EH (cell line): ENCODE results near the gene DHX30.
"Not testable (repeated sequence)": the region's sequence is repeated elsewhere in the genome, so short reads cannot be mapped to it uniquely, and the experiment has no call there.

Experiments
- DNase-seq: peaks from one replicate; pipeline ENCODE4 v3.0.0-alpha.2; 2015; ENCODE audit warnings: low read depth

Gene DHX30, protein sequence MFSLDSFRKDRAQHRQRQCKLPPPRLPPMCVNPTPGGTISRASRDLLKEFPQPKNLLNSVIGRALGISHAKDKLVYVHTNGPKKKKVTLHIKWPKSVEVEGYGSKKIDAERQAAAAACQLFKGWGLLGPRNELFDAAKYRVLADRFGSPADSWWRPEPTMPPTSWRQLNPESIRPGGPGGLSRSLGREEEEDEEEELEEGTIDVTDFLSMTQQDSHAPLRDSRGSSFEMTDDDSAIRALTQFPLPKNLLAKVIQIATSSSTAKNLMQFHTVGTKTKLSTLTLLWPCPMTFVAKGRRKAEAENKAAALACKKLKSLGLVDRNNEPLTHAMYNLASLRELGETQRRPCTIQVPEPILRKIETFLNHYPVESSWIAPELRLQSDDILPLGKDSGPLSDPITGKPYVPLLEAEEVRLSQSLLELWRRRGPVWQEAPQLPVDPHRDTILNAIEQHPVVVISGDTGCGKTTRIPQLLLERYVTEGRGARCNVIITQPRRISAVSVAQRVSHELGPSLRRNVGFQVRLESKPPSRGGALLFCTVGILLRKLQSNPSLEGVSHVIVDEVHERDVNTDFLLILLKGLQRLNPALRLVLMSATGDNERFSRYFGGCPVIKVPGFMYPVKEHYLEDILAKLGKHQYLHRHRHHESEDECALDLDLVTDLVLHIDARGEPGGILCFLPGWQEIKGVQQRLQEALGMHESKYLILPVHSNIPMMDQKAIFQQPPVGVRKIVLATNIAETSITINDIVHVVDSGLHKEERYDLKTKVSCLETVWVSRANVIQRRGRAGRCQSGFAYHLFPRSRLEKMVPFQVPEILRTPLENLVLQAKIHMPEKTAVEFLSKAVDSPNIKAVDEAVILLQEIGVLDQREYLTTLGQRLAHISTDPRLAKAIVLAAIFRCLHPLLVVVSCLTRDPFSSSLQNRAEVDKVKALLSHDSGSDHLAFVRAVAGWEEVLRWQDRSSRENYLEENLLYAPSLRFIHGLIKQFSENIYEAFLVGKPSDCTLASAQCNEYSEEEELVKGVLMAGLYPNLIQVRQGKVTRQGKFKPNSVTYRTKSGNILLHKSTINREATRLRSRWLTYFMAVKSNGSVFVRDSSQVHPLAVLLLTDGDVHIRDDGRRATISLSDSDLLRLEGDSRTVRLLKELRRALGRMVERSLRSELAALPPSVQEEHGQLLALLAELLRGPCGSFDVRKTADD

DNA sequence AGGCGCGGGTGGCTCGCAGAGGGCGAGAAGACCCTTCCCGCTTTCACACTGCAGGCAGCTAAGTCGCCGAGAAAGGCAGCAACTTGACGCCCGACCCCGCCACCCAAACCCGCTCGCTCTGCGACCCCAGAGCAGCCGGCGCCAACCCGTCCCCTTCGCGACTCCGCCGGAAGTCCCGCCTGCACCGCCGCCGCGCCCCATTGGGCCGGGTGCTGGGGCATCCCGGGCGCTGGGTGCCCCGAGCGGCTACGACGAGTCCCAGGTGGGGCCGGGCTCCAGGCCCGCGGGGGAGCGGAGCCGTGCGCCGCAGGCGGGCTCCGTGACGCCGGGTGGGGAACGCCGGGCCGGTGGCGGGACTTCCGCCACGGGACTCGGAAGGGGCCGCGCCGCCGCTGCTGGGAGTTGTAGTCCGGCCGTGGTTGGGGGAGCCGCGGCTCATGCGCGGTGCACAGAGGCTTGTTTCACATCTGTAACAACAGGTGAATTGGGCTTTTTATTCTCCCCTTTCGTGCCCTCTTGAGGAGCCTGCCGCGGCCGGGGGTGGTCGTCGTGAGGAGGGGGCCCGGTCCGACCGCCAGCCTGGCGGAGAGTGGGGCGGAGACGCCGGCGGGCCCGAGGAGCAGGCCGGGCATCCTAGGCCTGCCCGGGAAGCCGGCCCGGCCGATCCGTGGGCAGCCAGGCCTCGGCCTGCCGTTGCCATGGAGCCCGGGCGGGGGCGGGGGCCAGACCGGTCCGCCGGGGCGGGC, at the start of gene DHX30:
Gene DHX30, plus strand, starts transcription at position 405 of the 746 bp plus-strand sequence. CDS start 7,546 bp downstream, outside the sequence.
- DNase-seq = peak; percentile 87

DNA sequence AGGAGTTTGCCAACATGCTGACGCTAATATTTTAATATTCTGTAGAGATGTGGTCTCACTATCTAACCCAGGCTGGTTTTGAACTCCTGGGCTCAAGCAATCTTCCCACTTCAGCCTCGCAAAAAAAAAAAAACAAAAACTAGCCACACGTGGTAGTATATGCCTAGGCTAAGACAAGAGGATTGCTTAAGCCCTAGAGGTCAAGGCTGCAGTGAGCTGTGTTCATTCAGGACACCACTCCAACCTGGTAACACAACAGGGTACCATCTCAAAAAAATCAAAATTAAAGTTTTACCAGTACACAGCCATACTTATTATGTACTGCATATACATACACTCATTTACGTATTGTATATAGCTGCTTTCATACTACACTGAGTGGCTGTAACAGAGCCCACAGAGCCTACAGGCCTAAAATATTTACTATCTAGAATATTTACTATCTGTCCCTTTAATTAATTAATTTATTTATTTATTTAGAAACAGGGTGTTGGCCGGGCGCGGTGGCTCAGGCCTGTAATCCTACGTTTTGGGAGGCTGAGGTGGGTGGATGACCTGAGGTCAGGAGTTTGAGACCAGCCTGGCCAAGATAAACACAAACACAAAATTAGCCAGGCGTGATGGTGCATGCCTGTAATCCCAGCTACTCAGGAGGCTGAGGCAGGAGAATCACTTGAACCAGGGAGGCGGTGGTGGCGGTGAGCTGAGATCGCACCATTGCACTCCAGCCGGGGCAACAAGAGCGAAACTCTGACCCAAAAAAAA, 44.5 kb upstream of the DHX30 start:
- no peak for DNase-seq

- DNase-seq = not testable (repeated sequence)
These were observed 42.7 kb upstream of the DHX30 start for GRCh38 chr3:47760207-47760606.

DNA sequence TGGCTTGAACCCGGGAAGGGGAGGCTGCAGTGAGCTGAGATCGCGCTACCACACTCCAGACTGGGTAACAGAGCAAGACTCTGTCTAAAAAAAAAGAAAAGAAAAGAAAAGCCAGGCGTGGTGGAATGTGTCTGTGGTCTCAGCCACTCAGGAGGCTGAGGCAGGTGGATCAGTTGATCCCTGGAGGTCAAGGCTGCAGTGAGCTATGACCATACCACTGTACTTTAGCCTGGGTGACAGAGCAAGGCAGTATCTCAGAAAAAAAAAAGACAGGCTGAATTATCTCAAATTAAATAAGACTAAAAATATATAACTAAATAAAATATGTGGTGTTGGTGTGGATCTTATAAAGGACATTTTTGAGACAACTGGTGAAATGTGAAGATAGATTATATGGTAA, 41.9 kb upstream of the DHX30 start:
- DNase-seq = no peak

DNA sequence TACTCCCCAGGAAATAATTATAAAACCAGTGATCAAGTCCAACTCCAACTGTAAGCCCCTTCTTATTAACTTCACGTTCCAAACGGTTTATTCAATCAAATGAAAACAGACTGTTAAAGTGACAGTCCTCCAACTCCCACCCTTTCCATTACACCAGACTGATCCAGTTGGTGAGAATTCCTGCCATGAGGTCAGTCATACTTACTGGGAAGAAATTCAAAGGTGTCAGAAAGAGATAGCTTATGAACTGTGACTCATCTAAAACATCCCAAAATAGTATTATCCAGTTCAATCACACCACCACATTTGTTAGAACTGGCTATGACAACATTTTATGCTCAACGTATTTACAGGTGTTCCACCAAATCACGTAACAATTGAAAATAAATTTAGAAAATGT, 40.7 kb upstream of the DHX30 start:
- DNase-seq = peak; percentile 43

DNA sequence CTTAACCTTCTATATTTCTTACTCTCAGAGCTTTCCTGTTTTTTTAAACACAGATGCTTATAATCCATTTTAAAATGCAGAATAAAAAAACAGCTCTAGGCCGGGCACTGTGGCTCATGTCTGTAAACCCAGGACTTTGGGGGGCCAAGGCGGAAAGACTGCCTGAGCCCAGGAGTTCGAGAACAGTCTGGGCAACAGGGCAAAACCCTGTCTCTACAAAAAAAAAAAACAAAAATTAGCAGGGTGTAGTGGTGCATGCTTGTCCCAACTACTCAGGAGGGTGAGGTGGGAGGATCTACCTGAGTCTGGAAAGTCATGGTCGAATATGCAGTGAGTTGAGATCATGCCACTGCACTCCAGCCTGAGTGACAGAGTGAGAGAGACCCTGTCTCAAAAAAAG, 36.8 kb upstream of the DHX30 start:
- no peak for DNase-seq

DNA sequence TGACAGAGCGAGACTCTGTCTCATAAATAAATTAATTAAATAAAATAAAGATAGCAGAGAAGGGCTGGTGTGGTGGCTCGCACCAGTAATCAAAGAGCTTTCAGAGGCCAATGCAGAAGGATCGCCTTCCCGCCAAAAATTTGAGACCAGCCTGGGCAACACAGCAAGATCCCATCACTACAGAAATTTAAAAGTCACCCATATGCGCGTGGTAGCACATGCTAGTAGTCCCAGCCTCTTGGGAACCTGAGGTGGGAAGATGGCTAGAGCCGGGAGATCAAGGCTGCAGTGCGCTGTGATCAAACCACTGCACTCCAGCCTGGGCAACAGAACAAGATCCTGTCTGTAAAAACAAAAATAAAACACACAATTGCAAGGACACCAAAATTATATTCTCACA, 30.9 kb upstream of the DHX30 start:
- DNase-seq = no peak

- DNase-seq = no peak
These were observed 30.1 kb upstream of the DHX30 start for GRCh38 chr3:47772788-47773187.

GRCh38 chr3:47778746-47779145, 24.2 kb upstream of the DHX30 start:
- no peak for DNase-seq

DNA sequence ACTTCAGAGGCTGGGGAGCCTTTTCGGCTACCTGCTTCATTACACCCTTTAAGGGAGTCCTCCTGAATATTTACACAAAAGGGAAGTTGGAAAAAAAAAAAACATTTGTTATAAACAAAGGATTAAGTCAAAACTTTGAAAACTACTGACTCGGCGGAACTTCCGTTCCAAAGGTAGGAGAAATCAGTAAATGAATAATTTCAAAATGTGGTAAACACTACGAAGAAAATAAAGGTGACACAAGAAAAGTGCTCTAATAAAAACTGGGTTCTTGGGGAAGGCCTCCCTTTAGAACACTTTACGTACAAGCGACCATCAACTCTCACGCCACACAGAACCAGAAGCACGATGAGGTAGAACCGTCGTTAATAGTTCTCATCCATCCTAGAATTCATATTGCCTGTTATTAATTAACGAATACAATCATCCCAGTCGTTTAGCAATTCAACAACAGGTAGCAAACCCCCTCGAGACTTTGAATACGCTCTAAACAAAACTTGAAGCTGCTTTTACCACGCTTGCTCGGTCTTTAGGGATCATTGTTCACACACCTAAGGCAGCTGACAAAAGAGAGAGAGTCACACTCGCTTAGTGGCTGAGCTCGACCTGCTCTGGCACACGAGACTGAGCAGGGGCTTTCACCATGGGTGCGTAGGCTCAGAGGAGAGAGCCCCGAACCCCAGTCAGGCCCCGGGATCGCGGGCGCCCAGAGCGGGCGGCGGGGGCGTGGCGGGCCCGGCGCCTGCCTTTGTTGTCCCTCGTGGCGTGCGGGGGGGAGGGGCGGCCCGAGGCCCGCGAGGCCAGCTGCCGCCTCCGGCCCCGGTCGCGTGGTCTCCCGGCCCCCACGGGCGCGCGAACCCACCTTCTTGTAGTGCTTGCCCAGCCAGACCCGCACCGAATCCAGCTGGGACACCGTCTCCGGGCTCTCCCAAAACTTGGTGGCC, 21.9 kb upstream of the DHX30 start:
- peak; percentile 45 for DNase-seq

DNA sequence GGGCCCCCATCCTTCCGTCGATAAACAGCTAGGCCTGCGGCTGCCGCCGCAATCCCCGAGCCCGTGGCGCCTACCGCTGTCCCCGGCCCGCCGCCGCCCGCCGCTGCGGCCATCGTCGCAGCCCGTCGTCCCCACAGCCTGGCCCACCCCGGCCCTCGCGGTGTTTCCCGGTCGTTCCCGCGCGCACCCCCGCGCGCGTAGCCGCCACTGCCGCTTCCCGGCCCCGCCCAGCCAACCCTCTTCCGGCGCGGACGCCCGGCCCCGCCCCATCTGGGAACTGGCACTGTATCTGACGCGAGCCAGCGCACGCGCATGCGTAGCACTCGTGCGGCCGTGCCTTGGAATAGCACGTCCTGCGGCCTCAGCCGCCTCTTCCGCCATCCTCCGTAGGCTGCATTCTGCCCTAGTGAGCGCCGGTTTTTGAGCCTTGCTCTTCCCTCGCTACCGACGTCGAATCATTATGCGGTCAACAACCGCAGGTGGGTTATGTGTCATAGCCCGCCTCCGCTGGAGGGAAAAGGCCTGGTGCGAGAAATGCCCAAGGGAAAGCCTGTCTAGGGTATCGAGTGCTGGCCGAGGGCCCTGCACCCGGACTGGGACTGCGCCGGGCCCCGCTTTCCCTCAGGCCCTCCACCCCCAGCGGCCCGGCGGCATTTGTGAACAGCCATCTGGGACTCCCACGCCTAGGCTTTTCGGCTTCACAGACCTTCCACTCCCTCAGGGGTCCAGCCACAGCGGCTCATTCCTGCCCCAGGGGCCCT, 21.1 kb upstream of the DHX30 start, which contains the start of gene SMARCC1:
Gene SMARCC1, minus strand, starts transcription at position 209 of the 761 bp plus-strand sequence. Its CDS starts 96 bp downstream, at position 113.
- DNase-seq = peak; percentile 97

DNA sequence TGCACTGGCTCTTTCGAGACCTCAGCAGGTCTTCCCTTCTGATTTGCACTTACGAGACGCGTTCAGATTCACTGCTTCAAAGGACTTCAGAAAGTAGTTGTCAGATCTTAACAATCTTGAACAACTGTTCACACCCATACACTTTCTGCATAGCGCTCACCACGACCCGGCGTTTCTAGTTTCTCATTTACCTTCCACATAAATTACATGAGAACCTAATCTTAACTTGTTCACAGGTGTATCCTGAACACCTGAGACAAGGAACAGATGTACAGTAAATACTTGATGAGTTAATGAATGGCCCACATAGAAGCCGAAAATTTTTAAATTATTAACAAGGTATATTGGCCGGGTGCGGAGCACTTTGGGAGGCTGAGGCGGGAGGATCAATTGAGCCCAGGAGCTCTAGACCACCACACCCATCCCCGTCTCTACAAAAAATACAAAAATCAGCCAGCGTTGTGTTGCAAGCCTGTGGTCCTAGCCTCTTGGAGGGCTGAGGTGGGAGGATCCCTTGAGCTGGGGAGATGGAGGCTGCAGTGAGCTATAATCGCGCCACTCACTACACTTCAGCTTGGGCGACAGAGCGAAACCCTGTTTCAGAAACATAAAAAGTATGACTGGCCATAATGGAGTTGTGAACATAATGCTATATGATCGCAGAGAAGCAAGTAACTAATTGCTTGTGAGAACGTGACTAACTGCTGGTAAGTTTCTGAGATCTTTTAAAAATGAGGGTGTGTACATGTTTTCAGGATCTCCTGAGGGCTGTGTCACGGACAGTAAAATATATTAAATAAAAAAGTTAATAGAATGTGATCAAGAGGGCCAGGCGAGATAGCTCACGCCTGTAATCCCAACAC, 20.3 kb upstream of the DHX30 start:
- no peak for DNase-seq

DNA sequence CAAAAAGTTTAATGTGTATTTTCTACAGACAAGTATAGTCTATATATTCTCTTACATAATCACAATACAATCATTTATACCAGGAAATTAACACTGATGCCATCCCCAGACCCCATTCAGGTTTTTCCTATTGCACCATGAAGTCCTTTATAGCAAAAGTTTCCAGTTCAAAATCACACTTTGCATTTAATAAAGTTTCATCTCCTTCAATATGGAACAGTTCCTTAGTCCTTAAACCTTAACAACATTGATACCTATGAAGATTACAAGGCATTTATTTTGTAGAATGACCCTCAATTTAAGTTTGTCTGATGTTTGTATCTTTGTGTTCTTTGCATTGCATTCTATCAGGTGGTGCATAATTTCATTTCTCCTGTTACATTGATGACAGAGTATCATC, 19.3 kb upstream of the DHX30 start:
- DNase-seq = no peak

DNA sequence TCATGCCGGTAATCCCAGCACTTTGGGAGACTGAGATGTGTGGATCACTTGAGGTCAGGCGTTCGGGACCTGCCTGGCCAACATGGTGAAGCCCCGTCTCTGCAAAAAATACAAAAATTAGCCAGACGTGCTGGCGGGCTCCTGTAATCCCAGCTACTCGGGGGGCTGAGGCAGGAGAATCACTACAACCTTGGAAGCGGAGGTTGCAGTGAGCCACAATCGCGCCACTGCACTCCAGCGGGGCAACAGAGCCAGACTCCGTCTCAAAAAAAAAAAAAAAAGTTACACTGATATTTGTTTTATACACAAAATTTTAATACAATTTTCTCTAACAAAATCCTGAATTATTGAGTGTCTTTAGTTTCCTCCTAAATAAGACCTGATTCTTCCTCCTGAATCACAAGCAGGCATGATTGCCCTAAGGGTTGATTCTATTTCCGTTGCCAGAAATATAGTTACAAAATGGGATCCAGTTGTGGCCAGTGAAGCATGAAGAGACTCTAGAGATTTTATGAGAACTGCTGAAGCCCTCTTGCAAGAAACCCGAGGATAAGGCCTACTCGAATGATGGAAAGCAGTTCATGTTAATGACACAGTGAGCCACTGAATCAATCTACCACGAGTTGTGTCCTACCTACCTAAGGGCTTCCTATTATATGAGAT, 11.6 kb upstream of the DHX30 start:
- peak; percentile 51 for DNase-seq

GRCh38 chr3:47792699-47793098, 10.2 kb upstream of the DHX30 start:
- DNase-seq = no peak

GRCh38 chr3:47794544-47794943, 8.4 kb upstream of the DHX30 start:
- no peak for DNase-seq

DNA sequence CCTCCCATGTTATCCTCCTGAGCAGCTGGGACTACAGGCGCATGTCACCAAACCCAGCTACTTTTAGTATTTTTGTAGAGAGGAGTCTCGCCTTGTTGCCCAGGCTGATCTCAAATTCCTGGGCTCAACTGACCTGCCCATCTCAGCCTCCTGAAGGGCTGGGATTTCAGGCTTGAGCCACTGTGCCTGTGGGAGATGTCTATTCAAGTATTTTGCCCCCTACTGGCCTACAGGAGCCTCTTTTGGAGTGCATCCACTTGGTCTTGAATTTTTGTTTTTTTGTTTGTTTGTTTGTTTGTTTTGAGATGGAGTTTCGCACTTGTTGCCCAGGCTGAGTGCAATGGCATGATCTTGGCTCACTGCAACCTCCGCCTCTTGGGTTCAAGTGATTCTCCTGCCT, 3.2 kb upstream of the DHX30 start:
- peak; percentile 7 for DNase-seq
